ENCODE results near the gene MAML1. TPM values are rescaled to one million over a fixed set of nuclear protein-coding genes. Genes with fewer than 3 reads are reported as not detected.
A peak's percentile ranks its signal among the peaks of the same experiment; 100 is the strongest.

Gene MAML1
- total and polyA plus RNA-seq, 5 donors = 9.1 to 15.6 (median 13.8) TPM

- ATAC-seq (no peak), DNase-seq (peak in 2 of 3 donors; percentile 51 to 54)
- Histone ChIP-seq H3K9me3 (ENCODE audit: control insufficient read depth, low read length) (no peaks in the 10 kb centered on the region), H3K27ac (ENCODE audit: low read length) (no peak overlapping the region), H3K27me3 (ENCODE audit: control insufficient read depth, insufficient read depth) (no peaks in the 10 kb centered on the region), H3K4me3 (ENCODE audit: low read length) (no peak overlapping the region), H3K4me1 (ENCODE audit: control insufficient read depth, insufficient read depth, low read length) (no peaks in the 10 kb centered on the region)
- 91% methylated on average over 27 of the region's 27 CpGs for WGBS
- intact Hi-C loops (cut with DNase I) = no loop called here
Observed at GRCh38 chr5:179812135-179812825, 79.7 kb downstream of the MAML1 start.

- Histone ChIP-seq H3K9me3 (ENCODE audit: control insufficient read depth, low read length) (no peaks in the 10 kb centered on the region), H3K4me3 (ENCODE audit: low read length) (no peak overlapping the region), H3K27ac (ENCODE audit: low read length) (no peak overlapping the region), H3K27me3 (ENCODE audit: control insufficient read depth, insufficient read depth) (no peaks in the 10 kb centered on the region), H3K4me1 (ENCODE audit: control insufficient read depth, insufficient read depth, low read length) (no peaks in the 10 kb centered on the region)
- ATAC-seq = no peak
- WGBS = 91% methylated on average over 5 of the region's 5 CpGs
- DNase-seq = peak in 2 of 3 donors; percentile 11 to 23
- intact Hi-C loops (cut with DNase I) = no loop called here
Observed at GRCh38 chr5:179812997-179813607, 80.5 kb downstream of the MAML1 start.

- H3K9me3 ChIP-seq (ENCODE audit: control insufficient read depth, low read length) = no peaks in the 10 kb centered on the region
- H3K27ac ChIP-seq (ENCODE audit: low read length) = no peak overlapping the region
- ATAC-seq (no peak), DNase-seq (no peak)
- H3K4me1 ChIP-seq (ENCODE audit: control insufficient read depth, insufficient read depth, low read length) = no peaks in the 10 kb centered on the region
- no peaks in the 10 kb centered on the region for H3K27me3 ChIP-seq (ENCODE audit: control insufficient read depth, insufficient read depth)
- WGBS = 85% methylated on average over 3 of the region's 3 CpGs
- H3K4me3 ChIP-seq (ENCODE audit: low read length) = no peak overlapping the region
- intact Hi-C loops (cut with DNase I) = no loop called here
Observed at GRCh38 chr5:179814090-179814489, 81.5 kb downstream of the MAML1 start.

GRCh38 chr5:179815491-179816249 lies 83.0 kb downstream of the MAML1 start:
- no peak for ATAC-seq
- no peaks in the 10 kb centered on the region for H3K27me3 ChIP-seq (ENCODE audit: control insufficient read depth, insufficient read depth)
- peak; percentile 4 to 53 (median 46) for DNase-seq
- no peak overlapping the region for H3K4me3 ChIP-seq (ENCODE audit: low read length)
- no peaks in the 10 kb centered on the region for H3K9me3 ChIP-seq (ENCODE audit: control insufficient read depth, low read length)
- 97% methylated on average over 21 of the region's 21 CpGs for WGBS
- no peak overlapping the region for H3K27ac ChIP-seq (ENCODE audit: low read length)
- intact Hi-C loops (cut with DNase I) = no loop called here
- peaks cover 9% of the 10 kb centered on the region for H3K4me1 ChIP-seq (ENCODE audit: control insufficient read depth, insufficient read depth, low read length)

GRCh38 chr5:179816401-179816795 lies 83.8 kb downstream of the MAML1 start:
- Histone ChIP-seq H3K4me3 (ENCODE audit: low read length) (peak overlapping the region; percentile 50), H3K27me3 (ENCODE audit: control insufficient read depth, insufficient read depth) (no peaks in the 10 kb centered on the region), H3K27ac (ENCODE audit: low read length) (no peak overlapping the region), H3K4me1 (ENCODE audit: control insufficient read depth, insufficient read depth, low read length) (peaks cover 9% of the 10 kb centered on the region), H3K9me3 (ENCODE audit: control insufficient read depth, low read length) (no peaks in the 10 kb centered on the region)
- DNase-seq (peak; percentile 44 to 65 (median 53)), ATAC-seq (no peak)
- intact Hi-C loops (cut with DNase I) = no loop called here
- WGBS = 49% methylated on average over 23 of the region's 23 CpGs

DNA sequence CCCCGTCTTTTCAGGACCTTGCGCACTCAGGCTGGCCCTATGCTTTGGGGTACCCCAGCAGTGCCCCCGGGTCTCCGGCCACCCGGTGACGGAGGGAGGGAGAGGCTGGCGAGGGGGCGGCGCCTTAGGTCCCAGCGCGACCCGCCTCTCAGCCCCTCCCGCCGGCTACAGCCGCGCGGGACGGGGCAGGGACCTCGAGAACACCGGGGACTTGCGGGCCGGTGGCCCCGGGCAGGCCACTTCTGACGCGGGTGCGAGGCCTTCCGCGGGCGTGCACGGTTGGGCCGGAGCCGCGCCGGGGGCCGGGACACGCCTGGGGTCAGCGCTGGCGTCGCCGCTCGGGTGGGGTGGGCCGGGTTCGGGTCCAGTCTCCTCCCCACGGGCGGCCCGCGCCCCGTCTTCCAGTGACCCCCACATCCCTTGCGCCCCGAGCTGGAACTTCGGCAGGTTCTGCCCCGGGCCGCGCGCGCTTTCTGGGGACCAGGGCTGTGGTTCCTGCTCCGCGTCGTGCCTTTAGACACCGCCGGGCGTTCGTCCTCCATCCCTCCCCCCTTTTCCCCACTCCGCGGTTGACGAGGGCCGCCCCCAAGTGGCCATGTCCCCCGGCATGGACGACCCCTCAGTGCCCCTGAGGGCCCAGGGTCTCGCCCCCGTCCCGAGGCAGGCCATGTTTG lies 84.3 kb downstream of the MAML1 start:
- peak; percentile 39 to 80 (median 73) for DNase-seq

DNA sequence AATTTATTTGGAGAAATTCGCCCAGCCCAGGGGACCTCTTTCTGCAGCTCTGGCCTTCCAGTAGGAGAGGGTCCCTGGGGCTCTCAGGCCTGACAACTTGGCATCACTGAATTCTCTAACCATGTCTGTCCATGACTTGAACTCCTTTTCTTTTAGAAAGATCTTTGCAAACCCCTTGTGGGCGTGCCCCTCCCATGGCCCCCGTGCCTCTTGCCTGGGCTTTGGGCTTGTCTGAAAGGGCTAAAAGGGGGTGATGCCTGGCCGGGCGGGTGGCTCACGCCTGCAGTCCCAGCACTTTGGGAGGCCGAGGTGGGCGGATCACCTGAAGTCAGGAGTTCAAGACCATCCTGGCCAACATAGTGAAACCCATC lies 84.8 kb downstream of the MAML1 start:
- no peaks in the 10 kb centered on the region for H3K9me3 ChIP-seq (ENCODE audit: control insufficient read depth, low read length)
- peaks cover 10% of the 10 kb centered on the region for H3K4me1 ChIP-seq (ENCODE audit: control insufficient read depth, insufficient read depth, low read length)

More for the DNA sequence above, 84.3 kb downstream of the MAML1 start:
- Histone ChIP-seq H3K4me1 (ENCODE audit: control insufficient read depth, insufficient read depth, low read length) (peaks cover 9% of the 10 kb centered on the region), H3K27ac (ENCODE audit: low read length) (no peak overlapping the region), H3K27me3 (ENCODE audit: control insufficient read depth, insufficient read depth) (no peaks in the 10 kb centered on the region), H3K9me3 (ENCODE audit: control insufficient read depth, low read length) (no peaks in the 10 kb centered on the region), H3K4me3 (ENCODE audit: low read length) (peak overlapping the region; percentile 50)
- no peak for ATAC-seq
- 1% methylated on average over 72 of the region's 72 CpGs for WGBS
- intact Hi-C loops (cut with DNase I) = no loop called here

GRCh38 chr5:179817890-179818745 lies 85.5 kb downstream of the MAML1 start:
- Histone ChIP-seq H3K4me3 (ENCODE audit: low read length) (peak overlapping the region; percentile 21), H3K27me3 (ENCODE audit: control insufficient read depth, insufficient read depth) (no peaks in the 10 kb centered on the region), H3K4me1 (ENCODE audit: control insufficient read depth, insufficient read depth, low read length) (peaks cover 14% of the 10 kb centered on the region), H3K9me3 (ENCODE audit: control insufficient read depth, low read length) (no peaks in the 10 kb centered on the region), H3K27ac (ENCODE audit: low read length) (peak overlapping the region; percentile 93)
- peak; percentile 29 to 70 (median 61) for DNase-seq
- 55% methylated on average over 14 of the region's 14 CpGs for WGBS
- intact Hi-C loops (cut with DNase I) = no loop called here
- ATAC-seq = no peak

More for the DNA sequence above, 84.8 kb downstream of the MAML1 start:
- intact Hi-C loops (cut with DNase I) = no loop called here
- 86% methylated on average over 8 of the region's 8 CpGs for WGBS
- ATAC-seq = no peak
- Histone ChIP-seq H3K27me3 (ENCODE audit: control insufficient read depth, insufficient read depth) (no peaks in the 10 kb centered on the region), H3K27ac (ENCODE audit: low read length) (no peak overlapping the region), H3K4me3 (ENCODE audit: low read length) (peak overlapping the region; percentile 50)
- peak; percentile 20 to 69 (median 50) for DNase-seq

GRCh38 chr5:179818746-179819295 lies 86.2 kb downstream of the MAML1 start:
- H3K9me3 ChIP-seq (ENCODE audit: control insufficient read depth, low read length) = no peaks in the 10 kb centered on the region
- intact Hi-C loops (cut with DNase I) = no loop called here
- WGBS = 1% methylated on average over 35 of the region's 35 CpGs
- ATAC-seq (peak; percentile 77 to 78), DNase-seq (peak; percentile 95 to 97 (median 97))
- peak overlapping the region; percentile 93 for H3K27ac ChIP-seq (ENCODE audit: low read length)
- H3K4me1 ChIP-seq (ENCODE audit: control insufficient read depth, insufficient read depth, low read length) = peaks cover 16% of the 10 kb centered on the region
- H3K27me3 ChIP-seq (ENCODE audit: control insufficient read depth, insufficient read depth) = no peaks in the 10 kb centered on the region
- H3K4me3 ChIP-seq (ENCODE audit: low read length) = peak overlapping the region; percentile 21
